Ovary (tissue), 3 donors: Measurements from ENCODE around the gene TBPL1.

ENCODE experiments used
- POLR2A ChIP-seq: fragments of 450-650 bp; IDR thresholded peaks from one replicate; pipeline ENCODE4 v1.6.1; 2017; ENCODE audit warnings: antibody characterized with exemption, mild to moderate bottlenecking, moderate library complexity
- TF ChIP-seq, protein P1 (sequence below), 3 donors: fragments of 450-650 bp in 2 of 3; fragments of 200-600 bp in 1 of 3; IDR thresholded peaks; one replicate each; pipeline versions ENCODE4 v1.5.1 to v1.8.0; 2016 to 2022; ENCODE audit warnings: antibody characterized with exemption in 3 of 3, mild to moderate bottlenecking in 1 of 3
- donor health status: DM: no; HTN: no; CAD: no.

DNA sequence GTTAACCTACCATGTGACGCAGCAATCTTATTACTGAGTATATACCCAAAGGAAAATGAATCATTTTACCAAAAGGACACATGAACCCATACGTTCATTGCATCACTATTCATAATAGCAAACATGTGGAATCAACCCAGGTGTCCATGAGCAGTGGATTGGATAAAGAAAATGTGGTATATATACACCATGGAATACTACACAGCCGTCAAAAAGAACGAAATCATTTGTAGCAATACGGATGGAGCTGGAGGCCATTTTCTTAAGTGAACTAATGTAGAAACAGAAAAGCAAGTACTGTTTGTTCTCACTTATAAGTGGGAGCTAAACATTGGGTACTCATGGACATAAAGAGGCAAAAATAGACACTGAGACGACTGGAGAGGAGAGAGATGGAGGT is 44.2 kb downstream of the TBPL1 start:
- TF ChIP-seq, protein P1, sequence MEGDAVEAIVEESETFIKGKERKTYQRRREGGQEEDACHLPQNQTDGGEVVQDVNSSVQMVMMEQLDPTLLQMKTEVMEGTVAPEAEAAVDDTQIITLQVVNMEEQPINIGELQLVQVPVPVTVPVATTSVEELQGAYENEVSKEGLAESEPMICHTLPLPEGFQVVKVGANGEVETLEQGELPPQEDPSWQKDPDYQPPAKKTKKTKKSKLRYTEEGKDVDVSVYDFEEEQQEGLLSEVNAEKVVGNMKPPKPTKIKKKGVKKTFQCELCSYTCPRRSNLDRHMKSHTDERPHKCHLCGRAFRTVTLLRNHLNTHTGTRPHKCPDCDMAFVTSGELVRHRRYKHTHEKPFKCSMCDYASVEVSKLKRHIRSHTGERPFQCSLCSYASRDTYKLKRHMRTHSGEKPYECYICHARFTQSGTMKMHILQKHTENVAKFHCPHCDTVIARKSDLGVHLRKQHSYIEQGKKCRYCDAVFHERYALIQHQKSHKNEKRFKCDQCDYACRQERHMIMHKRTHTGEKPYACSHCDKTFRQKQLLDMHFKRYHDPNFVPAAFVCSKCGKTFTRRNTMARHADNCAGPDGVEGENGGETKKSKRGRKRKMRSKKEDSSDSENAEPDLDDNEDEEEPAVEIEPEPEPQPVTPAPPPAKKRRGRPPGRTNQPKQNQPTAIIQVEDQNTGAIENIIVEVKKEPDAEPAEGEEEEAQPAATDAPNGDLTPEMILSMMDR (IDR thresholded peaks at IDR 0.05) = no peak
- no peak for TF ChIP-seq POLR2A
